Hematopoietic multipotent progenitor cell treated with erythropoietin and hydrocortisone succinate and interleukin-3 and kit ligand, for 15 days (in vitro differentiated cells): ENCODE data around the gene COX5A.
"Not testable (repeated sequence)": the region's sequence is repeated elsewhere in the genome, so short reads cannot be mapped to it uniquely, and the experiment has no call there.

Experiments used
- DNase-seq: peaks from one replicate; pipeline ENCODE4 v3.0.0-alpha.2; 2015; ENCODE audit warnings: low spot score

Gene COX5A

DNA sequence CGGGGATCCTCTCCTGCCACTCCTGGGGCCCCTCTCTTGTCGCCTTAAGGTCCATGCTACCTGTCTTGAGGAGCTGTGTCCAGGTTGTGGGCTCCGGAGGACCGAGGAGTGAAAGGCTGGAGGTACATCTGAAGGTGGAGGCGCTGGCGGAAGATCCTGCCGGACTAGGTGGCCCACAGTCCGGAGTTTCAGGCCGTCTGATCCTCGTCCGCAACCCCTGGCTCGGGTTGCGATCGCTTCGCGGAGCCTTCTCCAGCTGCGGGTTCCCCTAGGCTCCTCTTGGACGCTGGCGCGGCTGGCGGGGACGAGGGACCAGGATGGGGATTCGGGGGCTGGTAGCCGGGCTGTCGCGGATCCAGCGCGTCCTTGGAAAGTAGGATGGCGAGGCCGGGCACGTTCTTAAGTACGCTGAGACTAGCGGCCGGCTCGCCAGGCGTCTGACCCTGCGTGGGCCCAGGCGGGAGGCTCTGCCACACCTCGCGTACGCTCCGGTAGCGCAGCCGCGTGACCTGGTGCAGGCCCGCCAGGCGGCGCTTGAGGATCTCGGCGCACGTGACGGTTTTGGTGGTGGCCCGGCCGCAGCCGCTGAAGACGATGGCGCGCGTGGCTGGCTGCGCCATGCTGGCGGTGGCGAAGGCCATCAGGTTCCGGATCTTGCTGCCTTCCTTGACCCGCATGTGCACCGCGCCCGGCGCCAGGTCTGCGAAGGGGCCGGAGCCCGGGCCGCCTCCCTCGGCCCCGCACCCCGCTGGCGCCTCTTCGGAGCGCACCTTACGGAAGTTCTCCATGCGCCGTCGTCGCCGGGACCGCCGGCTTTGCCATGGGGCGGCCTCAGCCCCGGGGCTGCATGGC is 18.1 kb upstream of the COX5A start:
- peak; percentile 46 for DNase-seq

DNA sequence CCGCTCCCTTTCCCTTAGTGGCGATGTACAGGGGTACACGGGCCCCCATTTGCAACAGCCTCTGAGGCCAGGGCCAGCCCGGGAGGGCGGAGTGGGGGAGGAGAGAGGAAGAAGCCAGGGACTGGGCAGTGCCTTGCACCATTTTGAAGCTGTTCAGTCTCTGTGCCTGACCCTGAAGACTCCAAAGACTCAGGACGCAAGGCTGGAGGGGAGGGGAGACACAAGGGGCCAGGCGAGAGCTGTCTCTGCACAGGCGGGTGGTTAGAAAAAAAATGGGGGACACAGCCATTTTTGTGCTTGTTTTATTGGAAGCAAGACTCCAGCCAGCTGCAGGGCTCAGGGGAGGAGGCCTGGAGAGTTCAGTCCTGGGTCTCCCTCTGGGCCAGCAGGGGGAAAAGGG is 17.1 kb upstream of the COX5A start:
- no peak for DNase-seq

DNA sequence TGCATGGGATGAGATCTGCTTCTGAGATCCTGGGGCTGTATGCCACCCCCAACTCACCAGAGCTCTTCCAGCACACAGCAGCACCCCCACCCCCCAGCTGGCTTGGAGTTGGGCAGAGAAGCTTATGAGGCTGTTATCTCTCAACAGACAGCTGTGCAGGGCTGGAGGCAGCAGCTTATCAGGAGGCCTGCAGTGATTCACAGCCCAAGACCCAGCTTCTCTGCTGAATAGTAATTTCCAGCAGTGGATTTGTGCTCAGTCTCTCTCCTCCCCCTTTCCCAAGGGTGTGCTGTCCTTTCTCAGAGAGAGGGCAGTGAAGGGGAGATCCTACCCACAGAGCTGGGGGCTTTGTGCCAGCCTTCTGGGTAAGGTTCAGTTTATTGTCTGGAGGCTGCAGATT is 16.6 kb upstream of the COX5A start:
- DNase-seq, result peak; percentile 78

DNA sequence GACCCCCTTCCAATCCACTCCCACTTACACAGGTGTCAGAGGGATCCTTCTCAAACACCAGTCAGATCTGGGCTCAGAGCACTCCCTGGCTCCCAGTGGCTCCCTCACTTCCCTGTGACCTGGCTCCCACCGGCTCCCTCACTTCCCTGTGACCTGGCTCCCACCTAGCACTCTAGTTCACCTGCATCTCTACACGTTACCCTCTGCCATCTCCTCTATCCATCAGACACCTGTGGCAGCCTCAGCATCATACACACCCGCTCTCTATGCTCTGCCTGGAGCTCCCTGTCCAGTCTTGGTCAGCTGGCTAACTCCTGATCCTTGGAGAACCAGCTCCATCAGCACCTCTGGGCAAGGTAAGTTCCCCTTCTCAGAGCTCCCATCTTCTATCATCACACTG is 13.1 kb upstream of the COX5A start:
- DNase-seq, result no peak

DNA sequence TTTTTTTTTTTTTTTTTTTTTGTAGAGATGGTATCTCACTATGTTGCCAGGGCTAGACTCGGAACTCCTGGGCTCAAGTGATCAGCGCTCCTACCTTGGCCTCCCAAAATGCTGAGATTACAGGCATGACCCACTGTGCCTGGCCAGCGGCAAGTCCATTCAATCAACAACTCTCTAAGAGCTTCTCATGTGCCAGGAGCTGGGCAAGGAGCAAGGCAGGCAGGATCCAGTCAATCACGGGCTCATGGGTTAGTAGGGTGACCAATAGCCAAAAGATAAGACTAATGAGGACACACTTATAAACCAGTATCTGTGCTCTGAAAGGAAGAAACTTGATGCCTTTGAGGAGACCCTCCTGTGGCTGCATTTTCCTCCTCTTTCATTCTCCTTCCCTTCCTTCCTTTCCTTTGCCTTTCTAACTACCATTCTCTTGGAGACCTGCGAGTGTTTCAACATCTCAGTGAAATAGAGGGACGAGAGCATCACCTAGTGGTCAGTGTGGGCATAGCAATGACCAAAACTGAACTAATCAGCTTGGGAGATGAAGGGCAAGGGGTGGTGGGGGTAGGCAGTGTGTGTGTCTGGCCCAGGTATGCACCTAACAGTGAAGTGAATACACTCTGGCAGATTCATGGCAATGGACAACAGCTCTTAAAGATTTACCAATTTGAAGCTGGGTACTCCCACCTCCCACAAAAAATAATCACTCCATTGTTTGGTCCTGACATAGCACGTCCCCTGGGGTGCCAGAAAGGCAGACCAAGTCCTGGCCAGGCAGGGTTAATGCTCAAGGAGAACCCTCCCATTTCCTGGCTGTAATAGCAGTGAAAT is 12.4 kb upstream of the COX5A start:
- DNase-seq, result peak; percentile 79

DNA sequence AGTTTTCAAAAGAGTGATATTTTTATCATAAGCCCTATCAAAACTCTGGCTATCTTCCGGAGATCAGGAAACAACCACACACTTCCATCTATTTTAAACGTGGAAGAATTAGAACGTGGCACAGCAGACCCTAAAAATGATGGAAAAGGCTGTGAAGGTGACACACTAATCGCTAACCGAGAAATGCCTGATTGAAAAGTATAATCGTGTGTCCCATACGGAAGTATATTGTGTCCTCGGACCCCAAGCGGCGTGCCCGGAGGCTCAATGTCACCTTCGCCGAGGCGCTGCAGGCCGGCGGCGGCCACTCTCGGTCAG is 642 bp downstream of the COX5A start:
- DNase-seq, result no peak

DNA sequence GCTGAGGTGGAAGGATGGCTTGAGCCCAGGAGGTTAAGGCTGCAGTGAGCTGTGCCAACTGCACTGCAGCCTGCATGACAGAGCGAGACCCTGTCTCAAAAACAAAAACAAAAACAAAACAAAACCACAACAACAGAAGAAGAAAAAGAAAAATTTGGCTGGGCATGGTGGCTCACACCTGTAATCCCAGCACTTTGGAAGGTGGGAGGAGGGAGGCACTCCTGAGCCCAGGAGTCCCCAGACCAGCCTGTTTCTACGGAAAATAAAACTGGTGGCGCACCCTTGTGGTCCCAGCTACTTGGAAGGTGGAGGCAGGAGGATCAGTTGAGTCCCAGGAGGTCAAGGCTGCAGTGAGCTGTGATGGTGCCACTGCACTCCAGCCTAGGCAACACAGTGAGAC is 2.7 kb downstream of the COX5A start:
- DNase-seq, result not testable (repeated sequence)

DNA sequence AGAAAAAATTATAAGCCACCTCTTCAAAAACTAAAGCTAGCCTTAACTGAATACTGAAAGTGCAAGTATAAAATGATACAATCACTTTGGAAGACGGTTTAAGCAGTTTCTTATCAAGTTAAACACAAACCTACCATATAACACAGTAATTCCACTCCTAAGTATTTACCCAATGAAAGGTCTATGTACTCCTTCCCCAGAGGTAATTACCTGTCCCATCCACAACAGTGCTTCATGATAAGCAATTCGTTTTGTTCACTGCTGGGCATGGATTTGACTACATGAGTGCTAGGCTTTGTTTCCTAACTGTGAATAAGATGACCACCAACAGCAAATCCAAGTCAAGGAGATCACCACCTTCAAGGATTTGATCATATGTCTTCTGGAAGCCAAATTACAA is 4.3 kb downstream of the COX5A start:
- no peak for DNase-seq

DNA sequence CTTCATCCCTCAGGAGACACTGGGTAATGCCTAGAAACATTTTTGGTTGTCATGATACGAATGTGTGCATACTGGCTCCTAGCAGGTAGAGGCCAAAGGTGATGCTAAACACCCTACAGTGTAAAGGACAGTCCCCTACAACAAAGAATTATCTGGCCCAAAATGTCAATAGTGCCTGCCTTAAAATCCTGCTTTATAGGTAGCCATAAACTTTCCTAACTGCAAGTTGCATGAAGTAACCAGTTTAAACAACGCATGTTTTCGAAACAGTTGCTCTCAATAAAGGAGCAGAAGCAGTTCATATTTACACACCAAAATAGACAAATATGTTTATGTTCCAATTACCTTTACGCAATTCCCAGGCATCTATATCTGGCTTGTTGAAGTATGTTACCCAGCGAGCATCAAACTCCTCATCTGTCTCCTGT is 9.1 kb downstream of the COX5A start:
- no peak for DNase-seq

DNA sequence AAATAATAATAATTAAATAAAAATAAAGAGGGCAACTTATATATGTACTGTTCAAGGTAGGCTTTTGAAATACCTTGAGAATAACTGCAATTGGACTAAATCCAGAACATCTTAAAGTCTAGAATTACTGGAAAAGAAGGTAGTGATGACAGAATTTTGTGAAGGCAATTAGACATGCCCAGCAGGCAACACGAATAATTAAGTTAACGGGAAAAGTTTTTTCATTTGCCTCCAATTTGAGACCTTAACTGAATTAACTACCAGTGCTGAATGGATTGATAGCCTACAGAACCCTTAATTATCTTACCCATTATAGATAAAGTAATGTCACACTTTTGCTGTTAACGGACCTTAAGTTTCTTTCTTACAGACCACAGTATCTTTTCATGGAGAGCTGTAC is 13.3 kb downstream of the COX5A start:
- DNase-seq, result no peak

DNA sequence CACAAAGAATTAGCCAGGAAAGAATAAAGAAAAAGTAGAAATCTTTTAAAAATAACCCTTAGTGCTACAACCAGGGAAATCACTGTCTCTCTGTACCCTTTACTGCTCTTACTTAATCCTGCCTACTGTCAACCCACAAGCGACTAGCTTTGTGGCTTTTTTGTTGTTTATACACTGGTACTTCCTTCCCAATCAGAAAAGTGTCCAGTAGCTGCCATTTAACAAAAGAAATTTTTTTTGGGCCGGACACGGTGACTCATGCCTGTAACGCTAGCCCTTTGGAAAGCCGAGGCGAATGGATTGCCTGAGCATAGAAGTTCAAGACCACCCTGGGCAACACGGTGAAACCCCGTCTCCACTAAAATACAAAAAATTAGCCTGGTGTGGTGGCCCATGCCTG is 17.4 kb downstream of the COX5A start:
- no peak for DNase-seq

DNA sequence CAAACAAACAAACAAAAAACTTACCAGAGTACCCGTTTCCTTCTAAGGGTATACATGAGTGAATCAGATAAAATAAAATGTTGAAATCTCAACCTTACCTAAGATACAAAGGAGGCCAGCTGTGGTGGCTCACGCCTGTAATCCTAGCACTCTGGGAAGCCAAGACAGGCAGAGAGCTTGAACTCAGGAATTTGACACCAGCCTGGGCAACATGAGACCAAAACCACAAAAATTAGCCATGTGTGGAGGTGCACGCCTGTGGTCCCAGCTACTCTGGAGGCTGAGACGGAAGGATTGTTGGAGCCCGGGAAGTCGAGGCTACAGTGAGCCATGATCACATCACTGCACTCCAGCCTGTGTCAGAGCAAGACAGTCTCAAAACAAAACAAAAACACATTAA is 20.2 kb downstream of the COX5A start:
- no peak for DNase-seq

DNA sequence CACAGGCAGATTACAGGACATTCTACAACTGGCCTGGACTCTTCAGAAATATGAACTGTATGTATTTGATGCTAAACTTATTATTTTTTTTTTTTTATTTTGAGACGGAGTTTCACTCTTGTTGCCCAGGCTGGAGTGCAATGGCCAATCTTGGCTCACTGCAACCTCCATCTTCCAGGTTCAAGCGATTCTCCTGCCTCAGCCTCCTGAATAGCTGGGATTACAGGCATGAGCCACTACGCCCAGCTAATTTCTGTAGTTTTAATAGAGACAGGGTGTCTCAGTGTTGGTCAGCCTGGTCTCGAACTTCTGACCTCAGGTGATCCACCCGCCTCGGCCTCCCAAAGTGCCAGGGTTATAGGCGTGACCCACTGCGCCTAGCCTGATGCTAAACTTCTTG is 24.1 kb downstream of the COX5A start:
- DNase-seq, result not testable (repeated sequence)

DNA sequence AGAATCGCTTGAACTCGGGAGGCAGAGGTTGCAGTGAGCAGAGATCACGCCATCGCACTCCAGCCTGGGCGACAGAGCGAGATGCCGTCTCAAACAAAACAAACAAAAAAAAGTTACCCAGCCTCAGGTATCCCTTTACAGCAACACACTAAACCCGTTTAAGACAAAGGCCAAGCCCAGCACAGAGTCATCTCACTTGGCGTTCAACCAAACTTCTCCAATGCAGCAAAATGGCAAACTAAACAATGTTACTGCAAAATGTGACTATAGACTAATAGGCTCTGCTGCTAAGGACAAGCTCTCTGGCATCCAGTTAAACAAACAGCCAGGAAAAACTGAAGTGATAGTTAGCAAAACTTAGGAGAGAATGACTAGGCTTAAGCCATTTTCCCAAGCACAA is 24.8 kb downstream of the COX5A start:
- DNase-seq, result peak; percentile 22

DNA sequence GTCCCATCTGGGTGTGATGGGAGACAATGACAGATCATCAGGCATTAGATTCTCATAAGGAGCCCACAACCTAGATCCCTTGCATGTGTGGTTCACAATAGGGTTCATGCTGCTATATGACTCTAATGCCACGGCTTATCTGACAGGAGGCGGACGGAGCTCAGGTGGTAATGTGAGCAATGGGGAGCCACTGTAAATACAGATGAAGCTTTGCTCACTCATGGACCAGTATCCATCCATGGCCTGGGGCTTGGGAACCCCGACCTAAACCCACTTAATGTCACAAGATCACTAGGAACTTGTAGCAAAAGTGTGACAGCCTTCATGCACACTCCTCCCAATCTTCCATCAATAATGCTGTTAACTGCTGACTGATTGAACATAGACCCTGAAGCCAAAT is 29.2 kb downstream of the COX5A start:
- no peak for DNase-seq

DNA sequence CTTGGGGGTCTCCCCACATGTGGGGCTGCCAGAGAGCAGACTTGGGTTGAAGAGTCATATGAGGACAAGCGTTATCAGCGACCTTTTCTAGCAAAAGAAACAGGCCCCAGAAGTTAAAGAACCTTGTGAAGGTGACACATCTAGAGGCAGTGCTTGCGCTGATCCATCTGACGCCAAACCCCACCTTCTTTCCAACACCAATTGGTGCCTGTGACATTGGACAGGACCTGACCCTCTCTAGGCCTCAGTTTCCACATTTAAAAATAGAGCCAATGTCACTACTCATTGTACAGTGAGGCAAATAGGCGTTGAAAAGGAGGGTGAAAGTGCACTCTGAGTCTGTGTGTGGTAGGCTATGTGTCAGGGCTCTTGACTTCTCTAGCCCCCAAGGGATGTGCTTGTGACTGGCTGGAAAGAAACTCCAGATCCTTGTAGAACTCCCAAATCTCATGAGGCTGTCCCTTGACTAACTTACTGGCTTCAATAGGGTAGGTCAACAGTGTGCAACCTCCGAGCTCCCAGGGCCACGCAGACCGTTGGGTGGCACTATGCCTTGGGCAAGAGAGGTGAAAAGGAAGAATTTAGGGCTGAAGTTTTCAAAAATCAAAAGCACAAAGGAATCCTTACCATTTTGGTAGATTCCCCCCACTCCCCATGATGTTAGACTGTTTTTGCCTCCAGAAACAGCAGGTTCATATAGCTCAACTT is 30.6 kb downstream of the COX5A start:
- DNase-seq, result peak; percentile 43

DNA sequence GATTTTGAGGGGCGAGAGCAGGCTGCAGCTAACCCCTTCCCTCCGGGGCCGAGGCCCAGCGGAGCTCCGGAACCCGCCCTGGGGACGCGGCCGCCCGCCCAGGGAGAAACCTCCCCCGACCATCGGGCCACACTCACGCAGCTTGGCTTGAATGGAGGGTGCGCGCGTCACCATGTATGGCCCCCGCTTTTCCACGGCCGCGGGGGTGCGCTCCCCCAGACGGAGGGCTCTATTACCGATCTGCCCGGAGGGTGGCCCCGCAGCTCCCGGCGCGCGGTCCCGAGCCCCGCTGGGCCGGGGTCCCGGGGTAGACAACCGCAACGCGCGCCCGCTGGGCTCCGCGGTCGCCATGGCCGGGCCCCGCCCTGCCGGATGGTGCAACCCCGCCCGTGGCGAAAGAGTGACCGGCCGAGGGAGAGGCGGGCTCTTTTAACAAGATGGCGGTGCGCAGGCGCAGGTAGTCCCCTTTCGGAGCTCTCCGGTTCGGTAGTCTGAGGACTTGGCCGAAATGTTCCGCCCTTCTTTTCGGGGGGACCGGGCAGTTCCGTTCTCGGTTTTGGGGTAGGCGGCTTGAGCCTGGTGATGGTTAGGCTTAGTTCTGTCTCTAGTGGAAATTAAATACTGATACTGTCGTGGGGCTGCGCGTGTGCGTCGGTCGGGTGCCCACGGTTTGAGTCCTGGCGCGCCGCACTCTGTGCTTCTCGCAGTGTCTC is 31.3 kb downstream of the COX5A start, which contains the start of gene FAM219B:
TSS of gene FAM219B (minus strand) at position 402 of the 713 bp plus-strand sequence. CDS start at position 351, 51 bp downstream.
- peak; percentile 84 for DNase-seq

DNA sequence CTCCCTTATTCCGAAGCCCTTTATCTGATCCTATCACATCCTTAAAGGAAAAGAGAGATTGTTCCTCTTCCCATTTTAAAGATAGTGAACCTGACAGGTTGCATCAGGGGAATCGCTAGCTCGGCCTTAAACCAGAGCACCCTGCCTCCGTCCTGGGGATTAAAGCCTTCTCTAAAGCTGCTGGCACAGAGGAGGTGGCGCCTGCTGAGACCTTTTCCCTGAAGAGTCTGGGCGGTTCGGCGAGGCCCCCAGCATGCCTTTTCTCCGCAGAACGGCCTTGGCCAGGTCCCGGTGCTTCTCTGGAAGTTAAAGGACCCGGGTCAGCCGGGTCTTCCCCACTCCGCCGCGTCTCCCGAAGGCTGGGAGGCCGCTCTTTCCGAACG is 31.8 kb downstream of the COX5A start:
- peak; percentile 19 for DNase-seq

DNA sequence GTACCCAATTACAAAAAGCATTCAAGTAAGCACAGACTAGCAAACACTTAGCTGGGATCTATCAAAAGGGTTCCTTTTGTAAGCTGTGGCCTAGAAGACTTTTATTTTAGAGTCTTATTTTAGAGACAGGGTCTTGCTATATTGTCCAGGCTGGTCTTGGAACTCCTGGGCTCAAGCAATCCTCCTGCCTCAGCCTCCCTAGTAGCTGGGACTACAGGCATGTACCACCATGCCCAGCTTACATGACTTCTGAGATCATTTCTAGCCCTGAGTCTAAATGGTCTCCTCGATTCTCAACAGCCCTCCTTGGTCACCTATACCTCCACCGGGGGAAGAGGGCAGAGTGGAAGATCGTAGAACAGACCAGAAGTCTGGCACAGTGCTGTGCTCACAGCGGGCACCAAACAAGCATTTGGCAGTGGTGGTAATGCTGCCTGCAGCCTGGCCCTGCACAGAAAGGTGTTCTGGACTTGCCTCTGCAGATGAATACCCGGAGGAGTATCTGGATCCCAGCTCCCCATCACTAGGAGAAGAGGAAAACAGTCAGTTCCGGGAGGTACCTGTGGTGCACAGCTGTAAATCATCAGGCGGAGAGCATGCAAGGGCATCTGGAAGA is 33.6 kb downstream of the COX5A start:
- DNase-seq, result no peak

DNA sequence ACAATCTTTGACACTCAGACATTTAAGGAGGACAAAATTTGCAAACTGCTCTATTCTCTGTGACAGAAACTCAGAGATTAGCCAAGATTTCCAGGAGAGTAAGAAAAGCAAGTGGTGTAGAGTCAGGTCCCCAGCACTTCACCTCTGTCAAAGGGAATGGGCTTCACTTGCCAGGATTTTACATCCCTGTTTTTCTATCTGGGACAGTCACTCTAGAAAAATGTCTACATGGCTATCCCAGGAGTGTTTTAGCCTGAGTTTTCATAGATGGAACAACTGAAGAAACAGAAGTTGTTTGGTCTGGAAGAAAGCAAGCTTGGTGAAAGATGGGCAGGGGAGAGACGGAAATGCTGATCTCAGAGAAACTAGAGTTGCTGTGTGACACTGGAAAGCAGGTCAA is 34.2 kb downstream of the COX5A start:
- no peak for DNase-seq

DNA sequence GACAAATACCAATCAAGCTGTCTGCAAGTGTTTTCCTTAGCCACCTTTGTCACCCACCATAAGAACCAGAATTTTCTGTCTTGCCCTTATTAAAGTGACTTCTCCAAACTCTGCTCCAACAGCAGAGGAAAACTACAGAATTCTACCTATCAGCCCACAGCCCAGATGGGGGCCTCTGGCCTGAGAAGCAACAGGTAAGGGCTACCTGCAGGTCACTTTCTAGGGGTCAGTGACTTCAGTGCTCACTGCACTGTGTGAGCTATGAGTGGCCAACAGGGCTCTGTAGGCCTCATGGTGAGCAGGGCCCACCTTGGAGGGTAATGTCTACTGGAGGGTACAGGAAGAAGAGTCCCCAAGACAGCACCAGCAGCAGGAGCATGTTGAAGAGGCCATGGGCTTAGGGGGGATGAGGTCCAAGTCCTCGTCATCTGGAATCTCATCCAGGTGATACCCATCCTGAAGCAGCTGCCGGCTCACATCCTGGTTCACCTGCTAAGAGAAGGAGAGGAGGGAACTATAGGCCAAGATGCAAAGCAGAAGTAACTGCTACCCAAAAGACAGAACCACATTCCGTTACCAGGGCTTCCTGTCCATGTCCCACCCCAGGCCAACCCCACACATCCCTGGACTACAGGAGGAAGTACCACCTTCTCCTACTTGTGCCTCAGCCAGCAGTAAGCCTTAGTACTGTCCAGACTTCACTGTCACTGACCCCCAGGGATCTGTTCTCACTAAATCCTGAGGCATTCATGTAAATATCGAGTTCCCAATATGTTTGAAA is 35.4 kb downstream of the COX5A start:
- DNase-seq, result no peak
